PFSK-1 (cell line): ENCODE results near the gene F2RL3.

ENCODE experiments used
- FOXP2 ChIP-seq: optimal IDR thresholded peaks from 2 replicates; pipeline ENCODE3; 2011; ENCODE audit warnings: borderline replicate concordance, control low read depth, inconsistent platforms; ENCODE audit not compliant: insufficient read depth; ENCODE audit errors: extremely low read length, extremely low read depth
- POLR2AphosphoS5 ChIP-seq: IDR thresholded peaks from 2 replicates; pipeline ENCODE4 v1.6.1; 2012; ENCODE audit warnings: low read depth, mild to moderate bottlenecking, control low read depth, low read length, moderate library complexity
- SIN3A ChIP-seq: IDR thresholded peaks from 2 replicates; pipeline ENCODE4 v1.6.1; 2012; ENCODE audit warnings: mild to moderate bottlenecking, low read length, moderate library complexity, borderline replicate concordance; ENCODE audit not compliant: insufficient read depth
- TAF1 ChIP-seq: IDR thresholded peaks from 2 replicates; pipeline ENCODE4 v1.6.1; 2012; ENCODE audit warnings: low read length, control low read depth, borderline replicate concordance; ENCODE audit not compliant: insufficient read depth
- TF ChIP-seq, protein P1 (sequence below), 2 experiments: IDR thresholded peaks; 2 replicates each; pipeline versions ENCODE4 v1.6.1 to v1.8.0; 2011 to 2012; ENCODE audit warnings: low read depth in 2 of 2, low read length in 2 of 2, control low read depth in 1 of 2, inconsistent platforms in 1 of 2, mild to moderate bottlenecking in 1 of 2, moderate library complexity in 1 of 2; ENCODE audit not compliant: insufficient read depth in 1 of 2

Gene F2RL3

GRCh38 chr19:16908759-16909158 is 20.0 kb downstream of the F2RL3 start:
- TF ChIP-seq, protein P1, sequence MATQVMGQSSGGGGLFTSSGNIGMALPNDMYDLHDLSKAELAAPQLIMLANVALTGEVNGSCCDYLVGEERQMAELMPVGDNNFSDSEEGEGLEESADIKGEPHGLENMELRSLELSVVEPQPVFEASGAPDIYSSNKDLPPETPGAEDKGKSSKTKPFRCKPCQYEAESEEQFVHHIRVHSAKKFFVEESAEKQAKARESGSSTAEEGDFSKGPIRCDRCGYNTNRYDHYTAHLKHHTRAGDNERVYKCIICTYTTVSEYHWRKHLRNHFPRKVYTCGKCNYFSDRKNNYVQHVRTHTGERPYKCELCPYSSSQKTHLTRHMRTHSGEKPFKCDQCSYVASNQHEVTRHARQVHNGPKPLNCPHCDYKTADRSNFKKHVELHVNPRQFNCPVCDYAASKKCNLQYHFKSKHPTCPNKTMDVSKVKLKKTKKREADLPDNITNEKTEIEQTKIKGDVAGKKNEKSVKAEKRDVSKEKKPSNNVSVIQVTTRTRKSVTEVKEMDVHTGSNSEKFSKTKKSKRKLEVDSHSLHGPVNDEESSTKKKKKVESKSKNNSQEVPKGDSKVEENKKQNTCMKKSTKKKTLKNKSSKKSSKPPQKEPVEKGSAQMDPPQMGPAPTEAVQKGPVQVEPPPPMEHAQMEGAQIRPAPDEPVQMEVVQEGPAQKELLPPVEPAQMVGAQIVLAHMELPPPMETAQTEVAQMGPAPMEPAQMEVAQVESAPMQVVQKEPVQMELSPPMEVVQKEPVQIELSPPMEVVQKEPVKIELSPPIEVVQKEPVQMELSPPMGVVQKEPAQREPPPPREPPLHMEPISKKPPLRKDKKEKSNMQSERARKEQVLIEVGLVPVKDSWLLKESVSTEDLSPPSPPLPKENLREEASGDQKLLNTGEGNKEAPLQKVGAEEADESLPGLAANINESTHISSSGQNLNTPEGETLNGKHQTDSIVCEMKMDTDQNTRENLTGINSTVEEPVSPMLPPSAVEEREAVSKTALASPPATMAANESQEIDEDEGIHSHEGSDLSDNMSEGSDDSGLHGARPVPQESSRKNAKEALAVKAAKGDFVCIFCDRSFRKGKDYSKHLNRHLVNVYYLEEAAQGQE (IDR thresholded peaks at IDR 0.05; ENCODE audit: insufficient read depth in 1 of 2, low read depth in 2 of 2, low read length in 2 of 2) = no peak
- TF ChIP-seq TAF1 = no peak
- no peak for TF ChIP-seq SIN3A
- TF ChIP-seq FOXP2 = no peak
- TF ChIP-seq POLR2AphosphoS5 = no peak

DNA sequence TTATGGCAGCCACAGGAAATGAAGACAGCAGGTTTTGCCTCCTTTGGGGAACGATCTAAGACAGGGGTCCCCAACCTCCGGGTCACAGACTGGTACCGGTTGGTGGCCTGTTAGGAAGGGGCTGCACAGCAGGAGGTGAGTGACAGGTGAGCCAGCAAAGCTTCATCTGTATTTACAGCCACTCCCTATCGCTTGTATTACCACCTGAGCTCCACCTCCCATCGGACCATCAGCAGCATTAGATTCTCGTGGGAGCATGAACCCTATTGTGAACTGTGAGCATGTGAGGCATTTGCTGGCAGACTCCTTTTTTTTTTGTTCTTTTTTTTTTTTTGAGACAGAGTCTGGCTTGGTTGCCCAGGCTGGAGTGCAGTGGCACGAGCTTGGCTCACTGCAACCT is 22.2 kb downstream of the F2RL3 start:
- TF ChIP-seq, protein P1 (IDR thresholded peaks at IDR 0.05; ENCODE audit: insufficient read depth in 1 of 2, low read depth in 2 of 2, low read length in 2 of 2) = no peak
- TF ChIP-seq POLR2AphosphoS5 (no peak), FOXP2 (no peak)

DNA sequence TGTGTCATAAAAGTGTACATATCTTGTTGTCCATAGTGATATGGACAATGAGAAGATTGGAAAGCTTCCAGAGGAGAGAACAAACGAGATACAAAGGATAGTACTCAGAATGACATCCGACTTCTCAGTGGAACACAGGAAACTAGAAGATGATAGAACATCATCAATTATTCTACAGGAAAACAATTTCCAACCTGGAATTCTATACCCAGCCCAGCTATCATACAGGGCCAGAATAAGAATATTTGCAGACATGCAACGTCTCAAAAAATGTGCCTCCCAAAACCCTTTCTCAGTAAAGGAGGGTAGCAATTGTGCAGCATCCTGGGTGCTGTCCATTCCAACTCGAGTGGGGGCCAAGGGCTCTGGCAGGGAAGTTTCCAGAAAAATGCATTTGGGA is 24.0 kb downstream of the F2RL3 start:
- TF ChIP-seq, protein P1 (IDR thresholded peaks at IDR 0.05; ENCODE audit: insufficient read depth in 1 of 2, low read depth in 2 of 2, low read length in 2 of 2) = no peak
- TF ChIP-seq TAF1 (no peak), POLR2AphosphoS5 (no peak), FOXP2 (no peak), SIN3A (no peak)

GRCh38 chr19:16914421-16914820 is 25.6 kb downstream of the F2RL3 start:
- no peak for TF ChIP-seq FOXP2
- no peak for TF ChIP-seq SIN3A
- TF ChIP-seq, protein P1 (IDR thresholded peaks at IDR 0.05; ENCODE audit: insufficient read depth in 1 of 2, low read depth in 2 of 2, low read length in 2 of 2) = no peak
- TF ChIP-seq TAF1 = no peak
- TF ChIP-seq POLR2AphosphoS5 = no peak

- TF ChIP-seq SIN3A (no peak), TAF1 (no peak), POLR2AphosphoS5 (no peak)
- TF ChIP-seq, protein P1 (IDR thresholded peaks at IDR 0.05; ENCODE audit: insufficient read depth in 1 of 2, low read depth in 2 of 2, low read length in 2 of 2) = no peak
Observed at GRCh38 chr19:16915135-16915534, 26.3 kb downstream of the F2RL3 start.
